ENCODE data around the gene KCNJ15.

- TF ChIP-seq YY1 (IDR thresholded peaks at IDR 0.05; ENCODE audit: extremely low read depth, insufficient replicate concordance, low read depth, low read length) (no peak), CTCF (IDR thresholded peaks at IDR 0.05 in 2 of 3, conservative IDR thresholded peaks at IDR 0.05 in 1 of 3; ENCODE audit: borderline replicate concordance in 1 of 3, insufficient read depth in 1 of 3, low read depth in 2 of 3, low read length in 2 of 3) (no peak), POLR2A (IDR thresholded peaks at IDR 0.05; ENCODE audit: borderline replicate concordance, extremely low read depth, insufficient read depth, insufficient read length) (no peak)
Observed at GRCh38 chr21:38239672-38240071, 17.1 kb upstream of the KCNJ15 start.

All from HCT116 (cell line).